GM12873 (cell line): ENCODE measurements around the gene PGAP1.

Source experiments
- TF ChIP-seq, protein P1 (sequence below): IDR thresholded peaks from 2 replicates; pipeline ENCODE4 v1.5.1; 2012; ENCODE audit warnings: low read depth, mild to moderate bottlenecking, moderate library complexity, low read length, control low read depth; ENCODE audit not compliant: insufficient read depth; ENCODE audit errors: missing control alignments

PGAP1 gene, protein sequence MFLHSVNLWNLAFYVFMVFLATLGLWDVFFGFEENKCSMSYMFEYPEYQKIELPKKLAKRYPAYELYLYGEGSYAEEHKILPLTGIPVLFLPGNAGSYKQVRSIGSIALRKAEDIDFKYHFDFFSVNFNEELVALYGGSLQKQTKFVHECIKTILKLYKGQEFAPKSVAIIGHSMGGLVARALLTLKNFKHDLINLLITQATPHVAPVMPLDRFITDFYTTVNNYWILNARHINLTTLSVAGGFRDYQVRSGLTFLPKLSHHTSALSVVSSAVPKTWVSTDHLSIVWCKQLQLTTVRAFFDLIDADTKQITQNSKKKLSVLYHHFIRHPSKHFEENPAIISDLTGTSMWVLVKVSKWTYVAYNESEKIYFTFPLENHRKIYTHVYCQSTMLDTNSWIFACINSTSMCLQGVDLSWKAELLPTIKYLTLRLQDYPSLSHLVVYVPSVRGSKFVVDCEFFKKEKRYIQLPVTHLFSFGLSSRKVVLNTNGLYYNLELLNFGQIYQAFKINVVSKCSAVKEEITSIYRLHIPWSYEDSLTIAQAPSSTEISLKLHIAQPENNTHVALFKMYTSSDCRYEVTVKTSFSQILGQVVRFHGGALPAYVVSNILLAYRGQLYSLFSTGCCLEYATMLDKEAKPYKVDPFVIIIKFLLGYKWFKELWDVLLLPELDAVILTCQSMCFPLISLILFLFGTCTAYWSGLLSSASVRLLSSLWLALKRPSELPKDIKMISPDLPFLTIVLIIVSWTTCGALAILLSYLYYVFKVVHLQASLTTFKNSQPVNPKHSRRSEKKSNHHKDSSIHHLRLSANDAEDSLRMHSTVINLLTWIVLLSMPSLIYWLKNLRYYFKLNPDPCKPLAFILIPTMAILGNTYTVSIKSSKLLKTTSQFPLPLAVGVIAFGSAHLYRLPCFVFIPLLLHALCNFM

DNA sequence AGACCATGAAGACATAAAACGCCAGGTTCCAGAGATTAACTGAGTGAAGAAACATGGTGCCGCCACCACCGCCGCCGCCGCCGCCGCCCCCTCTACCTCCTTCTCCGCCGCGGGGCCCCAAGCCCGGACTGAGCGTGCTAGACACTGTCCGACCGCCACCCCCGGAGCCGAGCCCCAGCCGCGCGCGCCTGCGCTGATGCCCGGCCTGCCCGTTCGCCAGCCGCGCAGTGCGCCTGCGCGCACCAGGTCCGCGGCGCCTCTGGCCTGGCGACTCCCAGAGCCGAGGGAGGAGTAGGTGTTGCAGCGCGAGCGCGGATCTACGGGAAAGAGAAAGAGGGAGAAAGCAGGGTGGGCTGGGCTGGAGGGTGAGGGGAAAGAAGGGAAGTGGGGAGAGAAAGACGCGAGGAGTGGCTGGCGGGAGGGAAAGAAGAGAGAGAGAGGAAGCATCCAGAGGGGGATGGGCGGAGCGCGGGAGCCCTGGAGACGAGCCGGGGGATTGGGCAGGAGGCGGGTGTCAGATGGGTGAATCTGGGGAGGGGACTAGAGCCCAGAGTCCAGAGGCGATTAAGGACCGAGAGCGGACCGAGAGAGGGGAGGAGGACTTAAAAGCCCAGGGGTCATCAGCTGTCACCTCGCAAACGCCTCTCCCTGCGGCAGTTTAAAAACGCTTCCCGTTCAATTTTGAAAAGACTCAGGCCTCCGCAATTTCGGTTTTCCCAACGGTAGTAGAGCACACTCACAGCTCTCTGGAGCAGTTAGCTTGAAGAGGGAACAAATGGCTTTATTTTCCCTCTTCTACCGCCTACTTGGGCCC lies at the start of gene PGAP1:
TSS of gene PGAP1 (minus strand) at position 146 of the 814 bp plus-strand sequence. CDS start at position 55, 91 bp downstream.
- TF ChIP-seq, protein P1, sequence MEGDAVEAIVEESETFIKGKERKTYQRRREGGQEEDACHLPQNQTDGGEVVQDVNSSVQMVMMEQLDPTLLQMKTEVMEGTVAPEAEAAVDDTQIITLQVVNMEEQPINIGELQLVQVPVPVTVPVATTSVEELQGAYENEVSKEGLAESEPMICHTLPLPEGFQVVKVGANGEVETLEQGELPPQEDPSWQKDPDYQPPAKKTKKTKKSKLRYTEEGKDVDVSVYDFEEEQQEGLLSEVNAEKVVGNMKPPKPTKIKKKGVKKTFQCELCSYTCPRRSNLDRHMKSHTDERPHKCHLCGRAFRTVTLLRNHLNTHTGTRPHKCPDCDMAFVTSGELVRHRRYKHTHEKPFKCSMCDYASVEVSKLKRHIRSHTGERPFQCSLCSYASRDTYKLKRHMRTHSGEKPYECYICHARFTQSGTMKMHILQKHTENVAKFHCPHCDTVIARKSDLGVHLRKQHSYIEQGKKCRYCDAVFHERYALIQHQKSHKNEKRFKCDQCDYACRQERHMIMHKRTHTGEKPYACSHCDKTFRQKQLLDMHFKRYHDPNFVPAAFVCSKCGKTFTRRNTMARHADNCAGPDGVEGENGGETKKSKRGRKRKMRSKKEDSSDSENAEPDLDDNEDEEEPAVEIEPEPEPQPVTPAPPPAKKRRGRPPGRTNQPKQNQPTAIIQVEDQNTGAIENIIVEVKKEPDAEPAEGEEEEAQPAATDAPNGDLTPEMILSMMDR: no peak

DNA sequence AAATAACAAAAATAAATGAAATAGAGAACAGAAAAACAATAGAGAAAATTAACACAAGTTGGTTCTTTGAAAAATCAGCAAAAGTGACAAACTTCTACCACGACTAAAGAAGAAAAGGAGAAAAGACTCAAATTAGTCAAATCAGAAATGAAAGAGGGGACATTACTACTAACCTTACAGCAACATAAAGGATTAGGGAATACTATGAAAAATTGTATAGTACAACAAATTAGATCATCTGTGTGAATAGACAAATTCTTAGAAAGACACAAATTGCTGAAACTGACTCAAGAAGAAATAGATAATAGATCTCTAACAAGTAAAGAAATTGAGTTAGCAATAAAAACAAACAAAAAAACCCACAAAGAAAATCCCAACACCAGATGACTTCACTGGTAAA lies 48.5 kb upstream of the PGAP1 start:
- TF ChIP-seq, protein P1: no peak

DNA sequence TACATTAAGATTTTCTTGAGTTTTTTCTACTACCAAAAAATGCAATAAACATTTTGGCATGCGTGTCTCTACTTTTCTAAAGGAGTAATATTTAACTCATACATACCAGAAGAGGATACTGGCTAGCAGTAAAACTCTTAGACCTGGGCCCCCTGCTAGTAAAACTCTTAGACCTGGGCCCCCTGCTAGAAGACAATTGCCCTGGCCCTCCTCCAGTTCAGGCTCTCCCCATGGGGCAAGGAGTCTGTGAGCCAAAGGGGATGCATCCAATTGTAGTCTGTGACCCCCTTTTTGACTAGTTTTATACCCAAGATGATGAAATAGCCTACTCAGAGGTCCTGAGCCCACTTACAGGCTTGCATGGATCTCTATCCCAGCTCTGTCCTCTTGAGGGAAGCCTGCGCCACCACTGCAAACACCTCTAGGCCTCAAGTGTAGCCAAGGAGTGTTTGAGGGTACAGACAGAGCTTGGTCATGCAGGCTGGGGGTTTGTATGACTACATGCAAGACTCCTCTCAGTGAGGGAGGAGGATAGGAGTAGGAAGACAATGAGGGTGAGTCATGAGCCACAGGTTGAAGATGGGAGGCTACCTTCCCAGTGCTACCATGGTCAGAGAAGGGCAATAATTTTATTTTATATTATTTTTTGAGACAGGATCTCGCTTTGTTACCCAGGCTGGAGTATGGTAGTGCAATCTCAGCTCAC lies 45.2 kb upstream of the PGAP1 start:
- TF ChIP-seq, protein P1: no peak

DNA sequence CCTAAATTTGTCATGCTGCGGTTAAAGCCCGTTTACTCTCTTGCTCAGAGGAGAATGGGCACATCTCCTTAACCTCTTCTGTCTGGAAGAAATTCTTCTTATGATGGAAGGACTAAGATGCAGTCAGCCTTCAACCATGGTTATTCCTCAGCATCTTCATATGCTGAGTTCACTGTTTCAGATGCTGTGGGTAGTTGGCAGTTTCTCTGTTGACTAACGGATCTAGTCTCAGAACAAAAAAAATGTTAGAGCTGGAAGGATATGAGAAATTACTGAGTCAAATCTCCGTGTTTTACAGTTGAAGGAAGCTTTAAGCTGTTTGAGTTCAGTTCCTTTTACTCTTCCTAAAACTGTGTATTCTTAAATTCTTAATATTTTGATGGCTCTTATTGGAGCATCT lies 43.6 kb upstream of the PGAP1 start:
- TF ChIP-seq, protein P1: no peak

DNA sequence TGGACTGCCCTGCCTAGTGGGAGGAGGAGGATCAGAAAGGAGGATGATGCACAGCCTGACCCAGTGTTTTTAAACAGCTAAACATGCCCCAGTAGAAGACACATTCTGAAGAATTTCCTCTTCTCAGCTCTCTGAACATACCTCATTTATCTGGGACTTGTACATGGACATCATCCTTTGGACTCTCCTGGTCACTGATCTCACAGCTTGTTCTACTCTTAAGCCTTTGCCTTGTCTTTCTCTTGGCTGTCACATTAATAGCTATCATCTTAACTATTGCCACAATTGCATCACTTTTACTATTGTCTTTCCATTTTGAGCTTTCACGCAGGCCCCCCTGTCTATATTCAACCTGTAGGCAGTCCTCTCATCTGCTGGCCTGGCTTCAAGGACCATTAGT lies 42.0 kb upstream of the PGAP1 start:
- TF ChIP-seq, protein P1: no peak

DNA sequence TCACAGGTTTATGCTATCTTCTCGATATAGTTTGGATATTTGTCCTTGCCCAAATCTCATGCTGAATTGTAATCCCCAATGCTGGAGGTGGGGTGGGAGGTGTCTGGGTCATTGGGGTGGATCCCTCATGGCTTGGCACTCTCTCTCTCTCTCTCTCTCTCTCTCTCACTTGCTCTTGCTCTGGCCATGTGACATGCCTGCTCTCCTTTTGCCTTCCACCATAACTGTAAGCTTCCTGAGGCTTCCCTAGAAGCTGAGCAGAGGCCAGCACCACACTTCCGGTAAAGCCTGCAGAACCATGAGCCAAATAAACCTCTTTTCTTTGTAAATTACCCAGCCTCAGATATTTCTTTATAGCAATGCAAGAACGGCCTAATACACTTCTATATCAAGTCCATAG lies 41.3 kb upstream of the PGAP1 start:
- TF ChIP-seq, protein P1: no peak
